Measurements from ENCODE around the gene SNED1.

SNED1 gene

DNA sequence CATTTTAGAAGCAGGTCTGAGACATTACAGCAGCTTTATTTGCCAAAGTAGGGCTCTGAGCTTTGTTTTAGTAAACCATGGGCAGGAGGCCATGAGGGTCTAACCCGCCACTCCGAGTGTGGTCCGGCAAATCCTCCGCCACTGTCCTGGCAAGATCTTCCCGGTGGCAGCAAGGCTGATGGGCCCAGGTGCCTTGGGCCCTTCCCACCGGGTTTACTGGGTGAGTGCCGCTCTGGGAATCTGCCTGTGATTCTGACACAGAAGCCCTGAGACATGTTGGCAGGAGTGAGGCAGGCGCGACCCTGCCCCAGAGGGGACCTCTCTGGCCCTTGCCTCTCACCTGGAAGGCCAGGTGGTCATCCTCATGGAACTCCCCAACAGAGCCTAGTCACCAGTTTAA lies 73.7 kb downstream of the SNED1 start:
- no peaks in the 10 kb centered on the region for H3K4me1 ChIP-seq (ENCODE audit: low read depth, poor library complexity, severe bottlenecking)
- H3K27me3 ChIP-seq (ENCODE audit: insufficient read depth, low read depth): peaks cover 7% of the 10 kb centered on the region; the same call in 1 of the 2 replicates
- no peak overlapping the region for H3K27ac ChIP-seq
- no peak overlapping the region for H3K4me3 ChIP-seq (IDR thresholded peaks at IDR 0.05; ENCODE audit: insufficient read depth, low read depth, low read length)
- H4K20me1 ChIP-seq (ENCODE audit: insufficient read depth): no peaks in the 10 kb centered on the region
- H3K79me2 ChIP-seq (ENCODE audit: insufficient read depth, low read depth): no peaks in the 10 kb centered on the region
- no peak overlapping the region for H2AFZ ChIP-seq (ENCODE audit: low read depth)
- no peak overlapping the region for H3K9ac ChIP-seq
- H3K4me2 ChIP-seq: no peak overlapping the region
- no peaks in the 10 kb centered on the region for H3K36me3 ChIP-seq (ENCODE audit: insufficient read depth)
- TF ChIP-seq, protein P1, sequence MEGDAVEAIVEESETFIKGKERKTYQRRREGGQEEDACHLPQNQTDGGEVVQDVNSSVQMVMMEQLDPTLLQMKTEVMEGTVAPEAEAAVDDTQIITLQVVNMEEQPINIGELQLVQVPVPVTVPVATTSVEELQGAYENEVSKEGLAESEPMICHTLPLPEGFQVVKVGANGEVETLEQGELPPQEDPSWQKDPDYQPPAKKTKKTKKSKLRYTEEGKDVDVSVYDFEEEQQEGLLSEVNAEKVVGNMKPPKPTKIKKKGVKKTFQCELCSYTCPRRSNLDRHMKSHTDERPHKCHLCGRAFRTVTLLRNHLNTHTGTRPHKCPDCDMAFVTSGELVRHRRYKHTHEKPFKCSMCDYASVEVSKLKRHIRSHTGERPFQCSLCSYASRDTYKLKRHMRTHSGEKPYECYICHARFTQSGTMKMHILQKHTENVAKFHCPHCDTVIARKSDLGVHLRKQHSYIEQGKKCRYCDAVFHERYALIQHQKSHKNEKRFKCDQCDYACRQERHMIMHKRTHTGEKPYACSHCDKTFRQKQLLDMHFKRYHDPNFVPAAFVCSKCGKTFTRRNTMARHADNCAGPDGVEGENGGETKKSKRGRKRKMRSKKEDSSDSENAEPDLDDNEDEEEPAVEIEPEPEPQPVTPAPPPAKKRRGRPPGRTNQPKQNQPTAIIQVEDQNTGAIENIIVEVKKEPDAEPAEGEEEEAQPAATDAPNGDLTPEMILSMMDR (conservative IDR thresholded peaks at IDR 0.05; ENCODE audit: low read depth, low read length): no peak

DNA sequence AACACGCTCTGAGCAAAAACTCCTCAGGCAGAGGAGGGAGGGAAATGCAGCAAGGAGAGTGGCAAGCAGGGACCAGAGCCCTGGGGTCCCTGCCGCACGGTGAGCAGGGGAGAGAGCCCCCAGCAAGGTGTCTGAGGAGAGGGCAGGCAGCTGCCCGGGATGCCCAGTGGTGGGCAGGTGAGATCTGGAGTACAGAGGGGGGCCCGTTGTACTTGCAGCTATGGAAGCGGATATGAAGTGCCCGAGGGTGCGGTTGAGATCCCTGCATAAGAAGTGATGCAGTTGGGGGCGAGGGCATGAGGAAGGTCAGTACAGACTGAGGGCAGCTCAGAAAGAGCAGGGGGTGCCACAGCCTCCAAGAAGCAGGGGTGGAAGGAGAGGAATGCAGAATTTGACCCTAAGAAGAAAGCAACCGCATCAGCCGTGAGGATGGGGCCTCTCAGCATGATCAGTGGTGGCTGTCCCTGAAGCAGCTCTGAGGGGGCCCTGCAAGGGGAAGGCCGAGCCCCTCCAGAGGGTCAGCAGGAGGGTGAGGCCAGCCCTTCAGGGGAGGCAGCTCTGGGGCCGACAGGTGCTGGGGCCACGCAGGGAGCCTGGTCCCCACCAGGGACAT lies 74.2 kb downstream of the SNED1 start:
- no peak overlapping the region for H3K4me2 ChIP-seq
- no peak overlapping the region for H3K4me3 ChIP-seq (IDR thresholded peaks at IDR 0.05; ENCODE audit: insufficient read depth, low read depth, low read length)
- H3K27ac ChIP-seq: no peak overlapping the region
- H3K4me1 ChIP-seq (ENCODE audit: low read depth, poor library complexity, severe bottlenecking): no peaks in the 10 kb centered on the region
- no peak overlapping the region for H3K9ac ChIP-seq
- TF ChIP-seq, protein P1 (conservative IDR thresholded peaks at IDR 0.05; ENCODE audit: low read depth, low read length): no peak
- H3K27me3 ChIP-seq (ENCODE audit: insufficient read depth, low read depth): peaks cover 2% of the 10 kb centered on the region; the same call in 1 of the 2 replicates
- no peaks in the 10 kb centered on the region for H4K20me1 ChIP-seq (ENCODE audit: insufficient read depth)
- no peaks in the 10 kb centered on the region for H3K79me2 ChIP-seq (ENCODE audit: insufficient read depth, low read depth)
- H2AFZ ChIP-seq (ENCODE audit: low read depth): no peak overlapping the region
- no peaks in the 10 kb centered on the region for H3K36me3 ChIP-seq (ENCODE audit: insufficient read depth)

DNA sequence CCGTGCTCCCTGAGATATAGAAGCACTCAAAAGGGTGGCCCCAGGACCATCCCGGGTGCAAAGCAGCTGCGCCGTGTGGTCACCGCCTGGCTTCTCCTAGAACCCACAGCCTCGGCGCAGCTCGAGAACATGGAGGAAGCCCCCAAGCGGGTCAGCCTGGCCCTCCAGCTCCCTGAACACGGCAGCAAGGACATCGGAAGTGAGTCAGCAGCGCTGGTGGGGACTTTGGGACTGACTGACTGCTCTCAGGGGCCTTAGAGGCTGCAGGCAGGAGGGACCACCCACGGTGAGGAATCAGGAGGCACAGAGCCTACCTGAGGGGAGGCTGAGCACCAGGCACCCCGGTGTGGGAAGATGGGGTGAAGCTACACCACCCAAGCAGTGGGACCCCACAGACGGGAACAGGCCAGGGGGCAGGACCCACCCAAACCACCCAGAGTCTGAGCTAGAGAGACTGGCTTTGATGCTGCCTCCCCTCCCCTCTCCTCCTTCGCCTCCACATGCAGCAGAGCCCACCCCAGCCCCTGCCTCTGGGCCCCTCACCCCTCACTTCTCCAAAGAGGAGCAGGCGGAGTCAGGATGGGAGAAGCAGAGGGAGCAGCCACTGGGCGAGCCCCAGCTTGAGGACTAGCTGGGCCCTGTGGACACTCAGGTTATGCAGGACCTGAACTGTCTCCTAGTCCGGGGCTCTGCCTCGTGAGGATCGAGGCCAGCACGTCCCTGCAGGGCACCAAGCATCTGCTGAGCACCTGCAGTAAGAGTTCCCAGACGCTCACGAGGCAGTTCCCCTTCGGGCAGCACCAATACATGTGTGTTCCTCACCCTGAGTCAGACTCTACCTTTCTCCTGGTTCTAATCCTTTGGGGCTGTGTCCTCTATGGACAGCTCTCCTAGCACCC lies 75.0 kb downstream of the SNED1 start:
- Histone ChIP-seq H3K27me3 (ENCODE audit: insufficient read depth, low read depth) (peaks cover 2% of the 10 kb centered on the region; the same call in 1 of the 2 replicates), H3K27ac (no peak overlapping the region), H3K4me2 (no peak overlapping the region), H3K4me1 (ENCODE audit: low read depth, poor library complexity, severe bottlenecking) (no peaks in the 10 kb centered on the region), H2AFZ (ENCODE audit: low read depth) (no peak overlapping the region), H3K9ac (no peak overlapping the region), H3K4me3 (IDR thresholded peaks at IDR 0.05; ENCODE audit: insufficient read depth, low read depth, low read length) (no peak overlapping the region), H3K36me3 (ENCODE audit: insufficient read depth) (no peaks in the 10 kb centered on the region), H4K20me1 (ENCODE audit: insufficient read depth) (no peaks in the 10 kb centered on the region), H3K79me2 (ENCODE audit: insufficient read depth, low read depth) (no peaks in the 10 kb centered on the region)
- TF ChIP-seq, protein P1 (conservative IDR thresholded peaks at IDR 0.05; ENCODE audit: low read depth, low read length): no peak

DNA sequence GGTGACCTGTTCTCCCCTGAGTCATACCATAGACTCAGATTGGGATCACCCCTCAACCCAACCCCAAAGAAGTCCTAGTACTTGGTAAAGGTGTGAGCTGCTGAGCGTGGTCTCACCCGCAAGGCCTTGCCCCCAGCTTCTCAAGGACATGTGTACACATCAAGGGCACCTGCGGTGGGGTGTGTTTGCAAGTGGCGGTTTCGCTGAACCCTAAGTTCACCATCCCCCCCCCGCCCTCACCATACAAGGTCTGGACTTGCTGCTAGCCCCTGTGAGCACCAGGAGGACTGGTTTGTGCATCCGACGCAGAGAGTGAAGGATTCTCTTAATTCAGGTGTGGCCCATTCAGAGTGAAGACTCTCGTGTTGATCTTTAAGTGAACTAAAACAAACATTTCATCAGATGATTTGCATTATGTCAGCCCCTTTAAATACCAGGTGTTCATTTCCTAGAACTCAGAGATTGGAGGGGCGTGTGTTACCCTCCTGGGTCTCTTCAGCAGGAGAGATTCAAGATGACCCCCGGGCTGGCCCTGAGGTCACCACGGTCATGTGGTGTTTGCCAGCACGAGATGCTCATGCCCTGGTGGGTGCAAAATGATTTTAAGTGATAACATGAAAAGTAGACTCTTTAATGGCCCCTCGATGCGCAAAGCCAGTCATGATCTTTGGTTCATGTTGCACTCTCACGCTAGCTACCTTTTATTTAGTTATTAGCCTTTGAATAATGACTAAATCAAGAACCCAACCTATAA lies 75.8 kb downstream of the SNED1 start:
- H3K27me3 ChIP-seq (ENCODE audit: insufficient read depth, low read depth): 0 out of 2 replicates have a peak, but pooled peaks cover 2% of the 10 kb centered on the region
- H4K20me1 ChIP-seq (ENCODE audit: insufficient read depth): no peaks in the 10 kb centered on the region
- H3K27ac ChIP-seq: no peak overlapping the region
- no peak overlapping the region for H2AFZ ChIP-seq (ENCODE audit: low read depth)
- H3K4me2 ChIP-seq: no peak overlapping the region
- TF ChIP-seq, protein P1 (conservative IDR thresholded peaks at IDR 0.05; ENCODE audit: low read depth, low read length): no peak
- H3K79me2 ChIP-seq (ENCODE audit: insufficient read depth, low read depth): no peaks in the 10 kb centered on the region
- H3K4me1 ChIP-seq (ENCODE audit: low read depth, poor library complexity, severe bottlenecking): no peaks in the 10 kb centered on the region
- H3K36me3 ChIP-seq (ENCODE audit: insufficient read depth): no peaks in the 10 kb centered on the region
- no peak overlapping the region for H3K9ac ChIP-seq
- H3K4me3 ChIP-seq (IDR thresholded peaks at IDR 0.05; ENCODE audit: insufficient read depth, low read depth, low read length): no peak overlapping the region
